Suprapubic skin (tissue), 3 donors: ENCODE results near the gene TSC22D3.

Experiments used
- EP300 ChIP-seq: sonication (generic); formaldehyde crosslinking; IDR thresholded peaks from one replicate; pipeline ENCODE4 v1.6.1; 2017; ENCODE audit warnings: antibody characterized with exemption
- POLR2A ChIP-seq, 2 donors: fragments of 450-650 bp; IDR thresholded peaks; one replicate each; pipeline ENCODE4 v1.6.1; 2017; ENCODE audit warnings: antibody characterized with exemption in 2 of 2, mild to moderate bottlenecking in 2 of 2, moderate library complexity in 2 of 2
- TF ChIP-seq, protein P1 (sequence below), 2 donors: fragments of 200-600 bp in 1 of 2; fragments of 450-650 bp in 1 of 2; sonication (generic) in 1 of 2; IDR thresholded peaks; one replicate each; pipeline ENCODE4 v1.5.1; 2016 to 2019; ENCODE audit warnings: antibody characterized with exemption in 2 of 2, mild to moderate bottlenecking in 1 of 2, moderate library complexity in 1 of 2

- no peak for TF ChIP-seq EP300
- TF ChIP-seq, protein P1, sequence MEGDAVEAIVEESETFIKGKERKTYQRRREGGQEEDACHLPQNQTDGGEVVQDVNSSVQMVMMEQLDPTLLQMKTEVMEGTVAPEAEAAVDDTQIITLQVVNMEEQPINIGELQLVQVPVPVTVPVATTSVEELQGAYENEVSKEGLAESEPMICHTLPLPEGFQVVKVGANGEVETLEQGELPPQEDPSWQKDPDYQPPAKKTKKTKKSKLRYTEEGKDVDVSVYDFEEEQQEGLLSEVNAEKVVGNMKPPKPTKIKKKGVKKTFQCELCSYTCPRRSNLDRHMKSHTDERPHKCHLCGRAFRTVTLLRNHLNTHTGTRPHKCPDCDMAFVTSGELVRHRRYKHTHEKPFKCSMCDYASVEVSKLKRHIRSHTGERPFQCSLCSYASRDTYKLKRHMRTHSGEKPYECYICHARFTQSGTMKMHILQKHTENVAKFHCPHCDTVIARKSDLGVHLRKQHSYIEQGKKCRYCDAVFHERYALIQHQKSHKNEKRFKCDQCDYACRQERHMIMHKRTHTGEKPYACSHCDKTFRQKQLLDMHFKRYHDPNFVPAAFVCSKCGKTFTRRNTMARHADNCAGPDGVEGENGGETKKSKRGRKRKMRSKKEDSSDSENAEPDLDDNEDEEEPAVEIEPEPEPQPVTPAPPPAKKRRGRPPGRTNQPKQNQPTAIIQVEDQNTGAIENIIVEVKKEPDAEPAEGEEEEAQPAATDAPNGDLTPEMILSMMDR (IDR thresholded peaks at IDR 0.05), result no peak
- no peak for TF ChIP-seq POLR2A (IDR thresholded peaks at IDR 0.05)
Observed at GRCh38 chrX:107768051-107768450, 7.5 kb downstream of the TSC22D3 start.
